Endothelial cell of umbilical vein (primary cell): ENCODE measurements around the gene TIAM1. TPM values are rescaled to one million over a fixed set of nuclear protein-coding genes. Genes with fewer than 3 reads are reported as not detected.

Source experiments
- BruUV-seq: library from RNA; stranded (reverse); fragments of 400-500 nt; replicated peaks from 2 replicates; lab custom pipeline; 2021; lab: Mats Ljungman, UMichigan
- CTCF ChIA-PET: fragments of 300-600, 350-600 bp; sonication (Branson Sonifier 250); formaldehyde crosslinking; loops from one replicate; lab custom pipeline; 2021; ENCODE audit warnings: antibody characterized with exemption, inconsistent platforms; lab: Charles Lee
- POLR2A ChIA-PET: fragments of 300-600, 350-600 bp; sonication (Branson Sonifier 250); formaldehyde crosslinking; loops from one replicate; lab custom pipeline; 2021; ENCODE audit warnings: antibody characterized with exemption, inconsistent platforms; lab: Charles Lee
- DNase-seq: peaks from one replicate; pipeline ENCODE4 v3.0.0-alpha.2; 2011; ENCODE audit warnings: low read depth, low spot score
- FAIRE-seq: peaks from 2 replicates; lab custom pipeline; 2011; peaks lifted over from hg19 to GRCh38; lab: Jason Lieb, UNC
- H2AFZ ChIP-seq: 2 replicates; pipeline ENCODE4 v1.6.0; 2012; ENCODE audit warnings: low read depth, low read length, control low read depth, inconsistent platforms
- H3K27ac ChIP-seq: 2 replicates; pipeline ENCODE4 v1.5.1; 2011; ENCODE audit warnings: low read depth, mild to moderate bottlenecking, control low read depth, low read length, moderate library complexity; ENCODE audit not compliant: insufficient read depth
- H3K27me3 ChIP-seq, 2 experiments: 2 replicates each; pipeline versions ENCODE4 v1.6.0 to v1.6.1; 2011; ENCODE audit warnings: low read length in 2 of 2, mixed read lengths in 1 of 2; ENCODE audit not compliant: control insufficient read depth in 2 of 2, insufficient read depth in 2 of 2
- H3K36me3 ChIP-seq, 2 experiments: 2 replicates in 1 of 2; 3 replicates in 1 of 2; pipeline ENCODE4 v1.5.1; 2011; ENCODE audit warnings: low read length in 2 of 2, mild to moderate bottlenecking in 1 of 2, moderate library complexity in 1 of 2; ENCODE audit not compliant: control insufficient read depth in 2 of 2, insufficient read depth in 2 of 2; ENCODE audit errors: extremely low read depth in 1 of 2
- H3K4me1 ChIP-seq: 3 replicates; pipeline ENCODE4 v1.5.1; 2011; ENCODE audit warnings: mild to moderate bottlenecking, low read length; ENCODE audit not compliant: control insufficient read depth, insufficient read depth; ENCODE audit errors: extremely low read depth
- H3K4me2 ChIP-seq: 2 replicates; pipeline ENCODE4 v1.6.1; 2011; ENCODE audit warnings: low read length, control low read depth, mixed read lengths; ENCODE audit not compliant: insufficient read depth
- H3K4me3 ChIP-seq, 3 experiments: fragments of 200-600 bp in 1 of 3; sonication (generic), shearing (Covaris generic) in 1 of 3; replicated peaks in 1 of 3; 2 replicates each; pipeline ENCODE4 v1.5.1; 2011 to 2016; ENCODE audit warnings: control low read depth in 3 of 3, low read length in 3 of 3, mild to moderate bottlenecking in 2 of 3, inconsistent platforms in 1 of 3, low read depth in 1 of 3, moderate library complexity in 1 of 3; ENCODE audit not compliant: insufficient read depth in 1 of 3
- H3K79me2 ChIP-seq: 2 replicates; pipeline ENCODE4 v1.6.0; 2012; ENCODE audit warnings: low read length, inconsistent platforms; ENCODE audit not compliant: control insufficient read depth, insufficient read depth
- H3K9ac ChIP-seq: replicated peaks from 2 replicates; pipeline ENCODE3; 2011; ENCODE audit warnings: low read length, control low read depth; ENCODE audit not compliant: insufficient read depth; ENCODE audit errors: extremely low read depth
- H3K9me1 ChIP-seq: replicated peaks from 3 replicates; pipeline ENCODE4 v1.6.0; 2011; ENCODE audit warnings: mild to moderate bottlenecking, low read length; ENCODE audit not compliant: control insufficient read depth, insufficient read depth; ENCODE audit errors: extremely low read depth
- H3K9me3 ChIP-seq: replicated peaks from 2 replicates; pipeline ENCODE4 v1.5.1; 2012; ENCODE audit warnings: low read length, inconsistent platforms; ENCODE audit not compliant: control insufficient read depth, insufficient read depth
- H4K20me1 ChIP-seq: replicated peaks from 2 replicates; pipeline ENCODE3; 2011; ENCODE audit warnings: mild to moderate bottlenecking, low read length; ENCODE audit not compliant: control insufficient read depth, insufficient read depth; ENCODE audit errors: extremely low read depth
- GATA2 ChIP-seq: IDR thresholded peaks from 2 replicates; pipeline ENCODE4 v1.7.0; 2011; ENCODE audit warnings: low read depth, mild to moderate bottlenecking, moderate library complexity, mixed read lengths, low read length; ENCODE audit not compliant: insufficient read length, insufficient read depth
- MYC ChIP-seq: IDR thresholded peaks from one replicate; pipeline ENCODE4 v1.6.1; 2011; ENCODE audit warnings: mild to moderate bottlenecking, low read depth, low read length
- POLR2A ChIP-seq: IDR thresholded peaks from 2 replicates; pipeline ENCODE4 v1.6.1; 2012; ENCODE audit warnings: low read depth, mild to moderate bottlenecking, control low read depth, low read length
- dilution Hi-C: fragments of 300-500 bp; cut with MboI; formaldehyde crosslinking; loops from one replicate; pipeline ENCODE4 v1.15.0; 2019; ENCODE audit warnings: low sequenced_read_pairs; ENCODE audit not compliant: extremely low pct_ligation_motif_present
- intact Hi-C: fragments of 100-400 bp; cut with micrococcal nuclease; formaldehyde crosslinking; loops from one replicate; pipeline ENCODE4 v1.10.0; 2022
- polyA plus RNA-seq, 4 experiments: library from polyadenylated mRNA; depleted of rRNA in 3 of 4; stranded (reverse) in 3 of 4; unstranded in 1 of 4; fragments of >200 nt; gene quantifications; 2 replicates each; pipeline versions ENCODE4 v1.2.1 to v1.2.3, GENCODE V29; 2011 to 2012; ENCODE audit warnings: missing spikeins in 1 of 4
- total RNA-seq: library from RNA; stranded (reverse); gene quantifications from 2 replicates; pipeline ENCODE4 v1.2.3, GENCODE V29; 2021

The TIAM1 gene
- total and polyA plus RNA-seq, 2 donors (not counting 3 experiments of a cell fraction or from before 2014, with no cell fraction given): 0.21 to 0.86 TPM

- CTCF ChIA-PET: no interaction called here
- intact Hi-C loops: no loop called here
- no peaks in the 10 kb centered on the region for H3K27me3 ChIP-seq
- no peak overlapping the region for H3K4me3 ChIP-seq
- H3K79me2 ChIP-seq: no peaks in the 10 kb centered on the region
- H3K4me1 ChIP-seq: no peaks in the 10 kb centered on the region
- H3K9me1 ChIP-seq: no peaks in the 10 kb centered on the region
- H3K27ac ChIP-seq: no peak overlapping the region
- POLR2A ChIA-PET: no interaction called here
- FAIRE-seq: no peak
- H4K20me1 ChIP-seq: no peaks in the 10 kb centered on the region
- dilution Hi-C loops: no loop called here
- no peaks in the 10 kb centered on the region for H3K36me3 ChIP-seq
- BruUV-seq: no TSS peak
- no peaks in the 10 kb centered on the region for H3K9me3 ChIP-seq
- no peak overlapping the region for H2AFZ ChIP-seq
- H3K9ac ChIP-seq: no peak overlapping the region
- no peak overlapping the region for H3K4me2 ChIP-seq
- no peak for DNase-seq
- TF ChIP-seq MYC: no peak
These were observed 25.1 kb downstream of the TIAM1 start for GRCh38 chr21:31318971-31319370.

GRCh38 chr21:31317688-31318087 is 26.4 kb downstream of the TIAM1 start:
- intact Hi-C loops: no loop called here
- H4K20me1 ChIP-seq: no peaks in the 10 kb centered on the region
- H3K27ac ChIP-seq: no peak overlapping the region
- no peak overlapping the region for H3K4me2 ChIP-seq
- dilution Hi-C loops: no loop called here
- no peaks in the 10 kb centered on the region for H3K36me3 ChIP-seq
- BruUV-seq: no TSS peak
- H3K79me2 ChIP-seq: no peaks in the 10 kb centered on the region
- TF ChIP-seq GATA2 (no peak), POLR2A (no peak)
- DNase-seq (no peak), FAIRE-seq (no peak)
- no peak overlapping the region for H3K9ac ChIP-seq
- no peaks in the 10 kb centered on the region for H3K9me1 ChIP-seq
- H3K27me3 ChIP-seq: no peaks in the 10 kb centered on the region
- ChIA-PET CTCF (no interaction called here), POLR2A (no interaction called here)
- no peak overlapping the region for H3K4me3 ChIP-seq
- no peaks in the 10 kb centered on the region for H3K4me1 ChIP-seq
- no peak overlapping the region for H2AFZ ChIP-seq
- no peaks in the 10 kb centered on the region for H3K9me3 ChIP-seq
